Coronary artery (tissue), 2 donors: ENCODE measurements around the gene ZNHIT3.
"Not testable (repeated sequence)": the region's sequence is repeated elsewhere in the genome, so short reads cannot be mapped to it uniquely, and the experiment has no call there.

Source experiments
- DNase-seq: peaks from one replicate; pipeline ENCODE4 v3.0.0-alpha.2; 2017; ENCODE audit warnings: low spot score
- H3K27ac ChIP-seq, 2 donors: fragments of 200-600 bp; sonication (generic); one replicate each; pipeline ENCODE4 v1.5.1; 2016 to 2019
- H3K4me3 ChIP-seq: fragments of 200-600 bp; sonication (generic); 2 replicates; pipeline ENCODE4 v1.5.1; 2016; ENCODE audit warnings: mild to moderate bottlenecking, moderate library complexity
- TF ChIP-seq, protein P1 (sequence below): fragments of 200-600 bp; sonication (generic); IDR thresholded peaks from one replicate; pipeline ENCODE4 v1.5.1; 2019; ENCODE audit warnings: antibody characterized with exemption

ZNHIT3 gene

DNA sequence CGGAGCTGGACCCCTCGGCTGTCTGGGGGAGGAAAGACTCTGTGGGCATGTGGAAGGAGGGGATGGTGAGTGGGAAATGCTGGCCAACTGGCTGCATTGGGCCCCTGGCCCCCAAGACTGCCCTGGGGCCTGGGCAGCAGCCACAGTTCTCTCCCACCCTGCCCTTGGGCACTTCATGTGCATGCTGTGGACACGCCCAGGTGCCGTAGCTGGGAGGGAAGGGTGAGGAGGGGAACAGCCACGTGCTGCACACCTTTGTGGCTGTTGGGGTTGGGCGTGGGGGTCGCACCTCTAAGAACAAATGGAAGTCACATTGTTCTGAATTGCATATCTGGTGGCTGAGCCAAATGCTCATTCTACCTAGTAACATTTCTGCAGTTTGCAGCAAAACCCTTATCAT is 11.9 kb upstream of the ZNHIT3 start:
- TF ChIP-seq, protein P1, sequence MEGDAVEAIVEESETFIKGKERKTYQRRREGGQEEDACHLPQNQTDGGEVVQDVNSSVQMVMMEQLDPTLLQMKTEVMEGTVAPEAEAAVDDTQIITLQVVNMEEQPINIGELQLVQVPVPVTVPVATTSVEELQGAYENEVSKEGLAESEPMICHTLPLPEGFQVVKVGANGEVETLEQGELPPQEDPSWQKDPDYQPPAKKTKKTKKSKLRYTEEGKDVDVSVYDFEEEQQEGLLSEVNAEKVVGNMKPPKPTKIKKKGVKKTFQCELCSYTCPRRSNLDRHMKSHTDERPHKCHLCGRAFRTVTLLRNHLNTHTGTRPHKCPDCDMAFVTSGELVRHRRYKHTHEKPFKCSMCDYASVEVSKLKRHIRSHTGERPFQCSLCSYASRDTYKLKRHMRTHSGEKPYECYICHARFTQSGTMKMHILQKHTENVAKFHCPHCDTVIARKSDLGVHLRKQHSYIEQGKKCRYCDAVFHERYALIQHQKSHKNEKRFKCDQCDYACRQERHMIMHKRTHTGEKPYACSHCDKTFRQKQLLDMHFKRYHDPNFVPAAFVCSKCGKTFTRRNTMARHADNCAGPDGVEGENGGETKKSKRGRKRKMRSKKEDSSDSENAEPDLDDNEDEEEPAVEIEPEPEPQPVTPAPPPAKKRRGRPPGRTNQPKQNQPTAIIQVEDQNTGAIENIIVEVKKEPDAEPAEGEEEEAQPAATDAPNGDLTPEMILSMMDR, result no peak
- Histone ChIP-seq H3K27ac (no peak overlapping the region), H3K4me3 (no peak overlapping the region)
- DNase-seq, result no peak

DNA sequence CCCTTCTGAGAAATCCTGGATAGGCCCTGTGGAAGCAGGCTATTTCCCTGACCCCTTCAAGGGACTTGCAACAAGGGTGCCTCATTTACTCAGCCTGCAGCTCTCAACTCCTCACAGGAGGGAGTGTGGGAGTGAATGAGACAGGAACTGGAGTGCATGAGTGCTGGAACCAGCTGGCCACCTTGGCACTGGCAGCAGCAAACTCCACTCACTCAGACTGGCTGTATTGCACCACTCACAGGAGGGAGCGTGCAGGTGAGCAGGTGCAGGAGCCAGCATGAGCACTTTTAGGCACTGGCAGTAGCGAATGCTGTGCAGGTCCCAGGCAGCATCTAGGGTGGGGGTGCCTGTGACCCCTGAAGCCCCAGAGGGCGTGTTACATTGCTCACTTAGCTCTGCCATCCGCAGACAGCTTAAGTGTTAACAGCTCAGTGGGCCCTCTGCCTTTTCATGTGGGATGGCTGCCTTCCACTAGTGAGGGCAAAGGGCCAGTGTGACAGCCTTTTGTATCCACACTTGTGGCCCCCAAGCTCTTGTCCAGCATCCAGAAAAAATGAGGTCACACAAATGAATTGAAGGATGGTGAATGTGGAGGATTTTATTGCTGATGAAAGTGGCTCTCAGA is 11.0 kb upstream of the ZNHIT3 start:
- H3K4me3 ChIP-seq, result no peak overlapping the region
- no peak for DNase-seq
- TF ChIP-seq, protein P1, result no peak
- H3K27ac ChIP-seq, result no peak overlapping the region

DNA sequence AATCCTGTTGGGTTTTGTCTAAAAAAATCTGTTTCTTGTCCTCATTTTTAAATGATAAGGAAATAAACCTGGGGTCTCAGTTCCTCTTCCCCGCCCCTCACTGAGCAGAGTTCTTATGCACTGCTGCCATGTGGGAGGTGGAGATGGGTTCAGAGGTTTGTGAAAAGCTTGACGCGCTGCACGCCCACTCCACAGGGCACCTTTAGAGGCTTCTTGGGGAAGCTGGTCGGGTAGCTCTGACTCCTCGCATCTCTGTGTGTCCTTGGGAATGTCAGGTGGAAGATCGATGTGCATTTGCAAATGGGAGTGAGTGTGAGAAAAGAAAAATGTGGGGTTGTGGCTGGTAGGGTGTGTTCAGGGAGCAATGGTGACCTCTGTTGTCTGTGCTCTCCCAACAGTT is 4.7 kb upstream of the ZNHIT3 start:
- TF ChIP-seq, protein P1, result no peak
- no peak overlapping the region for H3K27ac ChIP-seq
- H3K4me3 ChIP-seq, result no peak overlapping the region
- no peak for DNase-seq

DNA sequence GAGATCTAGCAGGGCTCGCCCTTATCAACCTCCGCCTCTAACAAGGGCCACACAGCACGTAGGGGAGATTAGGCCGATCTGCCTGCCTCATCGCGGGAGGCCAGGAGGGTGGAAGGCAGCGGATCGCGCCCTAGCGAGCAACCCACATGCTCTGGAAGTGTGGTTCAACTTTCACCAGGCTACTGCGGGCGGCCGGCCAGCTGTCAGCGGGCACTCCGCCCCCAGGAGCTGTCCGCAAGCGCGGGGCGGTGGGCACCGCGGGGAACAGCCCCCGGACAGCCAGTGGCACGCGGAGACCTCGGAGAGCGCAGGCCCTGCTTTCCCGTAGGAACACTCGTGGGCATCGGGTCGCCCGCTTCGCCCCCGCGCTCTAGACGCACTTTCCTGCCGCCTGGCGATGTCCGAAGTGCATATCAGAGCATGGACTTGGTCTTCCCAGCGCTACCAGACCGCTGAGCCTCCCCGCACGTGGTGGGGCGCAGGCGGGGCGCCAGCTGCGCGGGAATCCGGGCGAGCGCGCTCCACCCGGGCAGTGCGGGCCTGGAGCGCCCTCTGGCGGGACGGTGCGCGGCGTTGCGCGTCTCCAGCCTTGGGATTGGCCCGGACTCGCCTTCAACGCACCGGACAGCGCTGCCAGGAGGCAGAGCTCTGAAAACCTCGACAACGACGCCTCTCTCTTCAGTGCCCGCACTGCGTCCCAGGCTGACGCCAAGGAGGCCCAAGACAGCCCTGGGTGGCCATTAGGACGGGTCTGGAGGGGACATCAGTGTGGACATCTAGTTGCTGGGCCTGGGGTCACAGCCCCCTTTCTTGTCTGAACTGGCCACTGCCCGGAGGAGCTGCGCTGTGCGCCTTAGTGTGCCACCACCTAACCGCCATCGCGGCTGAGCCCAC is 3.6 kb upstream of the ZNHIT3 start:
- TF ChIP-seq, protein P1, result peak; percentile 89
- DNase-seq, result peak; percentile 88
- H3K27ac ChIP-seq, result no peak overlapping the region
- peak overlapping the region; percentile 70 for H3K4me3 ChIP-seq

DNA sequence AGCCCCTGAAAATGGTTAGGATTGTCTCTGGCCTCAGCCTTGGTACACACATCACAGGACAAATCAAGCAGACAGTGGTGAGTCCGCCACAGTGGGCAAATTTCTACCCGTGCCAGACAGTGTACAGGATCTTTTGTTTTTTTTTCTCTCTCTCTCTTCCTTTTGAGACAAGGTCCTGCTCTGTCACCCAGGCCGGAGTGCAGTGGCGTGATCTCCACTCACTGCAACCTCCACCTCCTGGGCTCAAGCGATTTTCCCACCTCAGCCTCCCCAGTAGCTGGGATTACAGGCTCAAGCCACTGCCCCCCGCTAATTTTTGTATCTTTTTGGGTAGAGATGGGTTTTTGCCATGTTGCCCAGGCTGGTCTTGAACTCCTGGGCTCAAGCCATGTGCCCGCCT is 2.5 kb upstream of the ZNHIT3 start:
- not testable (repeated sequence) for H3K27ac ChIP-seq, DNase-seq, H3K4me3 ChIP-seq

DNA sequence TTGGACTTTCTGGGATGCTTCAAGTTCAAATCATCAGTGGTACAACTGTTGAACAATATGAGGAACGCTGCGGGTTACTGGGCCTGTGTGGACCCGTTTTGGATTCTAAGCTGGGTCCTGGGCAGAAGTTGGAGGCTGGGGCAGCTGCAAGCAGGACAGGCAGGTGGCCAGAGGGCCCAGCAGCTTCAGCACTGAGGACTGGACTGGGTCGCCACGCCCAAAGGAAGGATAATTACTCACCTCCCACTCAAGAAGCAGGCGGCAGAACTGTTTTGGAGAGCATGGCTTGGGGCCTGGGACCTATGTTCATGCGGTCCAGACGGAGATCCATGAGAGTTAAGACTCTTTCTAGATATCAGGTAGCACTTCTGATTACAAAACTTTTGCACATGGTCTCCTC is 1.5 kb upstream of the ZNHIT3 start:
- no peak for DNase-seq

DNA sequence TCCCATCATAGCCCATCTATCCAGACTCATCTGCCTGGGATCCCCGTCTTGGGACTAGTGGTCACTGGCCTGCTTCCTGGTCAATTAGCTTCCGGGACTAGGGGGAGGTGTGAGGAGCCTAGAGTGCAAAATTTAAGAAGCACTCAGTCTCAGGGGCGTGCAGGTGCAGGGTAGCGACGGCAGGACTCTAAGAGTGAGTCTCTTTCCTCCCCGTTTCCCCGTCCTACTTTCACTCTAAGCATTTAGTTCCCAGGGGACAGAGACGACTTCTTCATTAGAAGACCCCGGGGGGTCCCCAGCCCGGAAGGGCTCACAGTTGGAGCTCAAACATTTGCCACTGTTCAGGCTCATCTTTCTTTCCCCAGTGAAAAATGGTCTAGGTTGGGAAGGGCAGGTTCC is 677 bp upstream of the ZNHIT3 start:
- peak overlapping the region; percentile 89 to 96 for H3K27ac ChIP-seq
- DNase-seq, result no peak
- TF ChIP-seq, protein P1, result no peak

More for the DNA sequence above, 1.5 kb upstream of the ZNHIT3 start:
- TF ChIP-seq, protein P1, result no peak
- H3K4me3 ChIP-seq, result no peak overlapping the region
- H3K27ac ChIP-seq, result no peak overlapping the region

More for the DNA sequence above, 677 bp upstream of the ZNHIT3 start:
- H3K4me3 ChIP-seq, result peak overlapping the region; percentile 100
